SH-SY5Y (cell line): ENCODE data around the gene ZBTB20.

Source experiments
- GATA2 ChIP-seq: IDR thresholded peaks from 2 replicates; pipeline ENCODE4 v1.6.1; 2011; ENCODE audit warnings: mild to moderate bottlenecking, low read depth, low read length
- GATA3 ChIP-seq: IDR thresholded peaks from 2 replicates; pipeline ENCODE4 v1.6.1; 2011; ENCODE audit warnings: low read depth, mild to moderate bottlenecking, low read length, moderate library complexity

GRCh38 chr3:114392831-114393230 lies 754.3 kb downstream of the ZBTB20 start:
- TF ChIP-seq GATA3 (no peak), GATA2 (no peak)
